Thyroid gland (tissue), 4 donors: ENCODE data around the gene SMAP2.

Source experiments
- POLR2A ChIP-seq, 2 donors: fragments of 450-650 bp; IDR thresholded peaks; one replicate each; pipeline ENCODE4 v1.6.1; 2017; ENCODE audit warnings: antibody characterized with exemption in 2 of 2, mild to moderate bottlenecking in 2 of 2, moderate library complexity in 1 of 2
- TF ChIP-seq, protein P1 (sequence below), 6 experiments: fragments of 200-600 bp in 3 of 6; fragments of 450-650 bp in 3 of 6; sonication (generic) in 3 of 6; IDR thresholded peaks; one replicate each; pipeline ENCODE4 v1.5.1; 2016 to 2019; ENCODE audit warnings: antibody characterized with exemption in 6 of 6, mild to moderate bottlenecking in 2 of 6, inconsistent platforms in 1 of 6, moderate library complexity in 1 of 6

DNA sequence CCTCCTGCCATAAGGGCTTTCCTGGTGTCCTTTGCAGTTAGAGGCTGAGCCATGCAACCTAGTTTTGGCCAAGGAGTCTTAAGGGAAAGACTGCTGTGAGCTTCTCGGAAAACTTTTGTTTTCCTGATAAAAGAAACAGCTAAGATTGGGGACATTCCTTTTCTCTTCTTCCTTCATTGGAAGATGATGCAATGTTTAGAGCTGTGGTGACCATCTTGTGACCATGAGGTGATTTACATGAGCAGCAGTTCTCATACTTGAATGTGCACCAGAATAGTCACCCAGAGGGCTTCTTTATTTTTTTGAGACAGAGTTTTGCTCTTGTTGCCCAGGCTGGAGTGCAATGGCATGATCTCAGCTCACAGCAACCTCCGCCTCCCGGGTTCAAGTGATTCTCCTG, 20.4 kb upstream of the SMAP2 start:
- TF ChIP-seq POLR2A (IDR thresholded peaks at IDR 0.05) = no peak
- TF ChIP-seq, protein P1, sequence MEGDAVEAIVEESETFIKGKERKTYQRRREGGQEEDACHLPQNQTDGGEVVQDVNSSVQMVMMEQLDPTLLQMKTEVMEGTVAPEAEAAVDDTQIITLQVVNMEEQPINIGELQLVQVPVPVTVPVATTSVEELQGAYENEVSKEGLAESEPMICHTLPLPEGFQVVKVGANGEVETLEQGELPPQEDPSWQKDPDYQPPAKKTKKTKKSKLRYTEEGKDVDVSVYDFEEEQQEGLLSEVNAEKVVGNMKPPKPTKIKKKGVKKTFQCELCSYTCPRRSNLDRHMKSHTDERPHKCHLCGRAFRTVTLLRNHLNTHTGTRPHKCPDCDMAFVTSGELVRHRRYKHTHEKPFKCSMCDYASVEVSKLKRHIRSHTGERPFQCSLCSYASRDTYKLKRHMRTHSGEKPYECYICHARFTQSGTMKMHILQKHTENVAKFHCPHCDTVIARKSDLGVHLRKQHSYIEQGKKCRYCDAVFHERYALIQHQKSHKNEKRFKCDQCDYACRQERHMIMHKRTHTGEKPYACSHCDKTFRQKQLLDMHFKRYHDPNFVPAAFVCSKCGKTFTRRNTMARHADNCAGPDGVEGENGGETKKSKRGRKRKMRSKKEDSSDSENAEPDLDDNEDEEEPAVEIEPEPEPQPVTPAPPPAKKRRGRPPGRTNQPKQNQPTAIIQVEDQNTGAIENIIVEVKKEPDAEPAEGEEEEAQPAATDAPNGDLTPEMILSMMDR (IDR thresholded peaks at IDR 0.05) = no peak
